Right atrium auricular region (tissue), 2 donors: ENCODE measurements around the gene ALDH1A3. TPM values are rescaled to one million over a fixed set of nuclear protein-coding genes. Genes with fewer than 3 reads are reported as not detected.

Experiments
- DNase-seq: peaks from one replicate; pipeline ENCODE4 v3.0.0-alpha.2; 2019; ENCODE audit warnings: low spot score
- H3K27ac ChIP-seq, 2 donors: fragments of 200-600 bp; sonication (generic); 1 replicate in 1 of 2; 2 replicates in 1 of 2; pipeline ENCODE4 v1.5.1; 2016 to 2019
- H3K27me3 ChIP-seq, 2 donors: fragments of 200-600 bp; sonication (generic); one replicate each; pipeline versions ENCODE4 v1.5.1 to v1.6.0; 2017 to 2019
- H3K36me3 ChIP-seq: fragments of 200-600 bp; sonication (generic); one replicate; pipeline ENCODE4 v1.5.1; 2016
- H3K4me1 ChIP-seq, 2 donors: fragments of 200-600 bp; sonication (generic); one replicate each; pipeline versions ENCODE4 v1.5.1 to v1.6.0; 2017 to 2019
- H3K4me3 ChIP-seq, 2 donors: fragments of 200-600 bp; sonication (generic); 1 replicate in 1 of 2; 2 replicates in 1 of 2; pipeline ENCODE4 v1.5.1; 2017 to 2019; ENCODE audit warnings: mild to moderate bottlenecking in 1 of 2, moderate library complexity in 1 of 2
- H3K9me3 ChIP-seq, 2 donors: fragments of 200-600 bp; sonication (generic); one replicate each; pipeline ENCODE4 v1.5.1; 2019
- total RNA-seq, 2 donors: library from RNA; depleted of rRNA; stranded (reverse); fragments of >200 nt; gene quantifications; one replicate each; pipeline ENCODE4 v1.1.0, GENCODE V29; 2016
- TF ChIP-seq, protein P1 (sequence below), 2 donors: fragments of 200-600 bp; sonication (generic); IDR thresholded peaks; one replicate each; pipeline ENCODE4 v1.5.1; 2019; ENCODE audit warnings: antibody characterized with exemption in 2 of 2

ALDH1A3 gene
- total RNA-seq, 2 donors from 2014 or later, result 14.7 to 19.7 TPM

DNA sequence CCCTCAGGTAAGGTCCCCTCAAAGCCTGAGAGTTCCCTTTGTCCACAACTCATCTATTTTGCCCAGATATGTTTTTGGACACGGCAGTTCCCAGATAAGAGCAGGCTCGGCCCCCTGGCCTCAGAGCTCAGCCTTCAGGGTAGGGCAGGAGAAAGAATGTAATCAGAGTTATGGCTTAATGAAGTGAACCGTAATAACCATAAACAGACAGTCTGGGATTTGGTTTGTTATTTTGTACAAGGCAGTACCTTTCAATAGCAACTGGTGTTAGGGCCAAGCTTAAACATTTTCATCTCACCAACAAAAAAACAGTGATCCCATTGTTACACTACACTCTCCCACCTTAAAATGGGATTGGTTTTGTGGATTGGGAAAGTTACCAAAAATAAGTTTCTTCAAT, 12.2 kb upstream of the ALDH1A3 start:
- H3K27ac ChIP-seq, result no peak overlapping the region
- DNase-seq, result no peak
- no peaks in the 10 kb centered on the region for H3K9me3 ChIP-seq
- no peaks in the 10 kb centered on the region for H3K27me3 ChIP-seq
- no peak overlapping the region for H3K4me3 ChIP-seq
- no peaks in the 10 kb centered on the region for H3K4me1 ChIP-seq
- TF ChIP-seq, protein P1, sequence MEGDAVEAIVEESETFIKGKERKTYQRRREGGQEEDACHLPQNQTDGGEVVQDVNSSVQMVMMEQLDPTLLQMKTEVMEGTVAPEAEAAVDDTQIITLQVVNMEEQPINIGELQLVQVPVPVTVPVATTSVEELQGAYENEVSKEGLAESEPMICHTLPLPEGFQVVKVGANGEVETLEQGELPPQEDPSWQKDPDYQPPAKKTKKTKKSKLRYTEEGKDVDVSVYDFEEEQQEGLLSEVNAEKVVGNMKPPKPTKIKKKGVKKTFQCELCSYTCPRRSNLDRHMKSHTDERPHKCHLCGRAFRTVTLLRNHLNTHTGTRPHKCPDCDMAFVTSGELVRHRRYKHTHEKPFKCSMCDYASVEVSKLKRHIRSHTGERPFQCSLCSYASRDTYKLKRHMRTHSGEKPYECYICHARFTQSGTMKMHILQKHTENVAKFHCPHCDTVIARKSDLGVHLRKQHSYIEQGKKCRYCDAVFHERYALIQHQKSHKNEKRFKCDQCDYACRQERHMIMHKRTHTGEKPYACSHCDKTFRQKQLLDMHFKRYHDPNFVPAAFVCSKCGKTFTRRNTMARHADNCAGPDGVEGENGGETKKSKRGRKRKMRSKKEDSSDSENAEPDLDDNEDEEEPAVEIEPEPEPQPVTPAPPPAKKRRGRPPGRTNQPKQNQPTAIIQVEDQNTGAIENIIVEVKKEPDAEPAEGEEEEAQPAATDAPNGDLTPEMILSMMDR (IDR thresholded peaks at IDR 0.05), result no peak
- no peaks in the 10 kb centered on the region for H3K36me3 ChIP-seq

DNA sequence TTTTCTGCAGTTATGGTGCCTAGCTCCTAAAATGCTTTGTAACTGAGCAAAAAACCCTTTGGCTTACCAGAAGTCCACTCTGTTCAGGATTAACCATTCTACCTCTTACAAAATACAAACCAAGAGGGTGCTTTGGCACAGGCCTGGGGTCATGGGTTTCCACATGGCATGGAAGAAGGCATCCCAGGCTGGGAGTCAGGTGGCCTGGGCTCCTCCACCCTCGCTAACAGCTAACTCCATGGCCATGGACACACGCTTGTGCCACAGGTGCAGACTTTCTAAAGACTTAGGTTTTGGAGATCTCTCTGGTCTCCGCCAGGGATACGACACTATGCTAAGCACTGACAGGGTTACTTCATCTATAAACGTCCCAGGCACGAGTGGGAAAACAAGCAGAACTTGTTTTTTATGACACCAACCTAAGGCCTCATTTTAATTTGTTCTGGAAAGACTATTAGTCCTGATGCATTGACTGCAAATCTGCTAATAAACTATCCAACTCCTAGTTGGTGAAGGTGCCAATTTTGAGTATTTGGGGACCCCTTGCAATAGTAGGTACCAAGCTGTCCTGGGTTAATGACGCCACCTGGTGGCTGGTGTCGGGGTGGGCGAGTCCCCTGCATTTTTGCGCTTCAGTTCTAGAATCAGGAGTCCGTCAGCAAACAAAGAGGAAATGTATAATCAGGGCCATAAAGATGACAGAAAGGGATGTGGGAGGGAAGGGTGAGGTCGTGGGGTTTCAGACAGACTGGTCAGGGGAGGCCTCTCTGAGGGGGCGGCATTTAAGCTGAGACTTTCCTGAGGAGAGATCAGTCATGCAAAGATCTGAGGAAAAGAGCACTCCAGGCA, 10.3 kb upstream of the ALDH1A3 start:
- H3K9me3 ChIP-seq, result no peaks in the 10 kb centered on the region
- no peak for DNase-seq

DNA sequence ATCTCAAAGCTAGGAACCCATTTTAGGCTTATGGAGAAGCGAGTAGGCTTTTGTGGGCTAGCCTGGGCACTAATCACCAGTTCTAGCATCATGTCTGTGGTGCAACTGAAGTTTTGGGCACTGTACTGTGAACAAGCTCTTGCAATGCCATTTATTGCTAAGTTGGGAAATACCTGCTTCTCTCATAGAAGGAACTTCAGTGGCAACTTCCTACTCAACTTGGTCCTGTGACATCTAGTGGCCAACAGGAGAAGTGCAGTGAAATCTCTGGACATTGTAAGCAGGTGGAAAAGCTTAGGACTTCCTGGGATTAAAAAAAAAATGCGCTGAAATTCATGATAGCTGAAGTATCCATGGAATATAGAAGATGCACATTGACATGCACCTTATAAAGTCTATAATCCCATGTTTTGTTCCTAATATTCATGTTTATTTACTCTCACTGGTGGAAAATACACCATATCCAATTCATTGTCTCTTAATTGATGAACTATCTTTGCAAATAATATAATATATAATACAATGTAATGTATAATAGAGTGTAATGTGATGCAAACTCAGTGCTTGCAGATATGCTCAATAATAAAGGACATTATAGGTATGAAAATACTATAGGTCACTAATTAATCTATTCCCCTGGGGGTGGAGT, 6.5 kb upstream of the ALDH1A3 start:
- TF ChIP-seq, protein P1 (IDR thresholded peaks at IDR 0.05), result peak; percentile 90 to 96
- Histone ChIP-seq H3K9me3 (no peaks in the 10 kb centered on the region), H3K36me3 (no peaks in the 10 kb centered on the region), H3K27ac (no peak overlapping the region), H3K4me3 (no peak overlapping the region), H3K4me1 (no peaks in the 10 kb centered on the region), H3K27me3 (no peaks in the 10 kb centered on the region)
- peak; percentile 88 for DNase-seq

More for the DNA sequence above, 10.3 kb upstream of the ALDH1A3 start:
- Histone ChIP-seq H3K4me3 (no peak overlapping the region), H3K4me1 (no peaks in the 10 kb centered on the region), H3K27ac (no peak overlapping the region), H3K36me3 (no peaks in the 10 kb centered on the region), H3K27me3 (no peaks in the 10 kb centered on the region)
- TF ChIP-seq, protein P1 (IDR thresholded peaks at IDR 0.05), result peak in 1 of 2 donors; percentile 27

DNA sequence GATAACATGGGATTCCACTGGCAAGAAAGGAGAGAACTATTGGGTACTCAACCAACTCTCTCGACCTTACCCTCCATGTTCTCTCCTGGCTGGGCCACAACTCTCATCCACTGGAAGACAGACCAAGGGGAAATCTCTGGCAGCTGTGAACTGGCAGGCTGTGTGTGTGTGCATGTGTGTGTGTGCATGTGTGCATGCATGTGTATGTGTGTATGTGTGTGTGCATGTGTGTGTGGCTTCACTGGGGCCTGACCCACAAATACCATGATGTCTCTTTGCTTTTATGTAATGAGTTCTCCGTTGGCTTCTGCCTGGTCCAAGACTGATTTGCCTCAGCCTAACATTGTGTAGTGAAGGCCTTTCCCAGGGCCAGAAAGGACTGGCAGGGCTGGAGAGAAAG, 4.1 kb upstream of the ALDH1A3 start:
- Histone ChIP-seq H3K4me3 (no peak overlapping the region), H3K9me3 (no peaks in the 10 kb centered on the region), H3K4me1 (peaks cover 0 to 9% of the 10 kb centered on the region in 2 donors), H3K27me3 (peaks cover 0 to 7% of the 10 kb centered on the region in 2 donors), H3K27ac (no peak overlapping the region), H3K36me3 (no peaks in the 10 kb centered on the region)
- TF ChIP-seq, protein P1 (IDR thresholded peaks at IDR 0.05), result no peak
- DNase-seq, result no peak

DNA sequence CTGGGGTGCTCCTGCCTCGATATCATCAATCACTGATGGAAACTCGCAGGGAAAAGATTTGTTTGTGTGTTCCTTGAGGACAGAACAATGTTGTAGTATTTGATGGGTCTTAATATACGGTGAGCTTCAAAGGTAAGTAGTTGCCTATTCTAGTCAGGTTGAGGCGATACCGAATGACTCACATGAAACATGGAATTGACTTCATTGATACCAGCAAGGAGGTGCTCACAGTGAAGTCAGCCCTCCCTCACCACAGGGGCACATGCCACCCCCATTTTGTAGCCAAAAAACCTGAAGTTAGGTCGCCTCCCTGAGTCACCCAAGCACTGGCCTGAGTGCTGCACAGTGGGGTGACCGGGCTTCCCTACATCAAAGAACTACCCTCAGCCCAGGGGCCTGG, 3.7 kb upstream of the ALDH1A3 start:
- peaks cover 0 to 7% of the 10 kb centered on the region in 2 donors for H3K27me3 ChIP-seq

More for the DNA sequence above, 3.7 kb upstream of the ALDH1A3 start:
- Histone ChIP-seq H3K4me1 (peaks cover 0 to 10% of the 10 kb centered on the region in 2 donors), H3K4me3 (no peak overlapping the region), H3K36me3 (no peaks in the 10 kb centered on the region), H3K9me3 (no peaks in the 10 kb centered on the region), H3K27ac (no peak overlapping the region)
- no peak for DNase-seq
- TF ChIP-seq, protein P1 (IDR thresholded peaks at IDR 0.05), result no peak
